HFF-Myc (cell line): ENCODE data around the gene CHAF1A.

Experiments
- DNase-seq: peaks from one replicate; pipeline ENCODE4 v3.0.0-alpha.2; 2011; ENCODE audit warnings: low read depth; ENCODE audit errors: extremely low read depth
- H3K4me3 ChIP-seq: replicated peaks from 2 replicates; pipeline ENCODE4 v1.5.1; 2011; ENCODE audit warnings: low read depth, mild to moderate bottlenecking, control low read depth, low read length
- TF ChIP-seq, protein P1 (sequence below): IDR thresholded peaks from 2 replicates; pipeline ENCODE4 v1.5.1; 2012; ENCODE audit warnings: mild to moderate bottlenecking, low read depth, low read length, control low read depth; ENCODE audit errors: missing control alignments

CHAF1A gene

GRCh38 chr19:4431808-4432674 is 29.6 kb downstream of the CHAF1A start:
- H3K4me3 ChIP-seq = no peak overlapping the region
- TF ChIP-seq, protein P1, sequence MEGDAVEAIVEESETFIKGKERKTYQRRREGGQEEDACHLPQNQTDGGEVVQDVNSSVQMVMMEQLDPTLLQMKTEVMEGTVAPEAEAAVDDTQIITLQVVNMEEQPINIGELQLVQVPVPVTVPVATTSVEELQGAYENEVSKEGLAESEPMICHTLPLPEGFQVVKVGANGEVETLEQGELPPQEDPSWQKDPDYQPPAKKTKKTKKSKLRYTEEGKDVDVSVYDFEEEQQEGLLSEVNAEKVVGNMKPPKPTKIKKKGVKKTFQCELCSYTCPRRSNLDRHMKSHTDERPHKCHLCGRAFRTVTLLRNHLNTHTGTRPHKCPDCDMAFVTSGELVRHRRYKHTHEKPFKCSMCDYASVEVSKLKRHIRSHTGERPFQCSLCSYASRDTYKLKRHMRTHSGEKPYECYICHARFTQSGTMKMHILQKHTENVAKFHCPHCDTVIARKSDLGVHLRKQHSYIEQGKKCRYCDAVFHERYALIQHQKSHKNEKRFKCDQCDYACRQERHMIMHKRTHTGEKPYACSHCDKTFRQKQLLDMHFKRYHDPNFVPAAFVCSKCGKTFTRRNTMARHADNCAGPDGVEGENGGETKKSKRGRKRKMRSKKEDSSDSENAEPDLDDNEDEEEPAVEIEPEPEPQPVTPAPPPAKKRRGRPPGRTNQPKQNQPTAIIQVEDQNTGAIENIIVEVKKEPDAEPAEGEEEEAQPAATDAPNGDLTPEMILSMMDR = no peak
- no peak for DNase-seq

DNA sequence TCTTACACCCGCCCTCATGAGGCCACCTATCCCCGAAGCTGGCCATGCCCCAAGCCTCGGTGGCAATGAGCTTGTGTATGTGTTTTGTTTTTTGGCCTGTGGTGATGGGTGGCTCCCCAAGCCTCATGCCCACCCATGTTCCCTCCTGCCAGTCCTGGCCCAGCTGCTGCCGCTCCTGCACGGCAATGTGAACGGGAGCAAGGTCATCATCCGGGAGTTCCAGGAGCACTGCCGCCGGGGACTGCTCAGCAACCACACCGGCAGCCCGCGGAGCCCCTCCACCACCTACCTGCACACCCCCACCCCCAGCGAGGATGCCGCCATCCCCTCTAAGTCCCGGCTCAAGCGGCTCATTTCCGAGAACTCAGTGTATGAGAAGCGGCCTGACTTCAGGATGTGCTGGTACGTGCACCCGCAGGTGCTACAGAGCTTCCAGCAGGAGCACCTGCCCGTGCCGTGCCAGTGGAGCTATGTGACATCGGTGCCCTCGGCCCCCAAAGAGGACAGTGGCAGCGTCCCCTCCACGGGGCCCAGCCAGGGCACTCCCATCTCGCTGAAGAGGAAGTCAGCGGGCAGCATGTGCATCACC is 30.6 kb downstream of the CHAF1A start:
- TF ChIP-seq, protein P1 = no peak
- no peak for DNase-seq
- H3K4me3 ChIP-seq = no peak overlapping the region

- DNase-seq = no peak
- TF ChIP-seq, protein P1 = no peak
- H3K4me3 ChIP-seq = no peak overlapping the region
Observed at GRCh38 chr19:4434391-4434790, 32.0 kb downstream of the CHAF1A start.

DNA sequence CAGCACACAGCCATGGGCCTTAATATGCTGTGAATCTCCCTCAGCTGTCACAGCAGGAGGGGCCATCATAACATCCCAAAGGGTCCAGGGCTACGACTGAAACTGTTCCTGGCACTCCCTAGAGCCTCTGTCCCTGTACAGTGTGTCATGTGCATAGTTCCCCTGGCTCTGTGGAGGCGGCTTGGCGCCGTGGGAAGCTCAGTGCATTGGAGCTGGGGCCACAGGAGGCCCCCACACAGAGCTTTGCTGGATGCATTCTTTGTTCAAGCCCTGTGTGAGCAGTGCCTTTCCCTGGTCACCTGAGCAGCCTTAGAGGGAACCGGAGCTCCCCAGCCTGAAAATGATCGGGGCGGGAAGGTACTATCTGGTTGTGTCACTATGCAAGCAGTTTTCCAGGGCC is 33.8 kb downstream of the CHAF1A start:
- no peak for DNase-seq
- H3K4me3 ChIP-seq = no peak overlapping the region
- TF ChIP-seq, protein P1 = no peak

DNA sequence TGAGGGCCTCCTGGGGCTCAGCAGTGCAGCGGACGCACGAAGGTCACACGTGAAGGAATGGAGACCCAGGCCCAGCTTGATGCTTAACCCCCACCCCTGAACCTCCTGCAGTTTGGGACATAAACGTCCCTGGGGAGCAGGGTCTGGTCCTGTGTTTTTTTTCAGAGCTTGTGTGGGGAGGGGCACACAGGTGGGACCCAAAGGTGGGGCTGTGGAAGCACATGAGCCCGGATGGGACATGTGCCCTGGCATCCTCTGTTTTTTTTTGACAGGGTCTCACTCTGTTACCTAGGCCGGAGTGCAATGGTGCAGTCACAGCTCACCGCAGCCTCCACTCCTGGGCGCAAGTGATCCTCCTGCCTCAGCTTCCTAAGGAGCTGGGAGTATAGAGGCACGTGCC is 34.7 kb downstream of the CHAF1A start:
- DNase-seq = no peak
- TF ChIP-seq, protein P1 = no peak
- H3K4me3 ChIP-seq = no peak overlapping the region

GRCh38 chr19:4439243-4439642 is 36.8 kb downstream of the CHAF1A start:
- no peak overlapping the region for H3K4me3 ChIP-seq
- no peak for DNase-seq
- TF ChIP-seq, protein P1 = no peak
